ENCODE results near the gene PNMA6E. TPM values are rescaled to one million over a fixed set of nuclear protein-coding genes. Genes with fewer than 3 reads are reported as not detected.

PNMA6E gene
- polyA plus RNA-seq, 5 donors = not detected

GRCh38 chrX:153353416-153353815 lies 47.7 kb downstream of the PNMA6E start:
- no peak for DNase-seq

- DNase-seq = no peak
Measured at GRCh38 chrX:153352858-153353257, 48.3 kb downstream of the PNMA6E start.

- no peak for DNase-seq
Measured at GRCh38 chrX:153351981-153352380, 49.2 kb downstream of the PNMA6E start.

GRCh38 chrX:153349952-153350351 lies 51.2 kb downstream of the PNMA6E start:
- DNase-seq = no peak

GRCh38 chrX:153348421-153348820 lies 52.7 kb downstream of the PNMA6E start:
- DNase-seq = no peak

DNA sequence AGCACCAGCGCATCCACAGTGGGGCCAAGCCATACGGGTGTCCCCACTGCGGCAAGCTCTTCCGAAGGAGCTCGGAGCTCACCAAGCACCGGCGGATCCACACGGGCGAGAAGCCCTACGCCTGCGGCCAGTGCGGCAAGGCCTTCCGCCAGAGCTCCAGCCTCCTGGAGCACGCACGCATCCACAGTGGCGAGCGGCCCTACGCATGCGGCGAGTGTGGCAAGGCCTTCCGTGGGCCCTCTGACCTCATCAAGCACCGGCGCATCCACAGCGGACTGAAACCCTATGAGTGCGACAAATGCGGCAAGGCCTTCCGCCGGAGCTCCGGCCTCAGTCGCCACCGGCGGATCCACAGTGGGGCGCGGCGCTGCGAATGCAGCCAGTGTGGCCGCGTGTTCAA lies 53.6 kb downstream of the PNMA6E start:
- DNase-seq = no peak

Other genes with a start within 250 kb of the PNMA6E start
- not detected for gene MAGEA1, start 222.1 kb downstream of the PNMA6E start, polyA plus RNA-seq (ENCODE audit: insufficient read depth in 1 of 5, insufficient read length in 5 of 5, low replicate concordance in 1 of 5)
- gene PNMA6F, start 79.6 kb downstream of the PNMA6E start, polyA plus RNA-seq (ENCODE audit: insufficient read depth in 1 of 5, insufficient read length in 5 of 5, low replicate concordance in 1 of 5) = not detected
- gene ZNF275, start 67.2 kb downstream of the PNMA6E start, polyA plus RNA-seq (ENCODE audit: insufficient read depth in 1 of 5, insufficient read length in 5 of 5, low replicate concordance in 1 of 5) = 10 to 100 TPM; 14.1 to 17.3 (median 15.2) TPM
- gene ZFP92, start 10.1 kb upstream of the PNMA6E start, polyA plus RNA-seq (ENCODE audit: insufficient read depth in 1 of 5, insufficient read length in 5 of 5, low replicate concordance in 1 of 5) = 1 to 10 TPM in 1 of 5 donors, under 1 TPM in 4; 0.78 to 1.2 (median 0.91) TPM
- gene TREX2, start 44.7 kb upstream of the PNMA6E start, polyA plus RNA-seq (ENCODE audit: insufficient read depth in 1 of 5, insufficient read length in 5 of 5, low replicate concordance in 1 of 5) = 1 to 10 TPM in 1 of 5 donors, under 1 TPM in 4; 0.35 to 1.2 (median 0.76) TPM
- 10 to 100 TPM; 27.1 to 45.0 (median 36.5) TPM for gene HAUS7, start 69.2 kb upstream of the PNMA6E start, polyA plus RNA-seq (ENCODE audit: insufficient read depth in 1 of 5, insufficient read length in 5 of 5, low replicate concordance in 1 of 5)
- 100 to 1,000 TPM; 124 to 242 (median 164) TPM for gene BGN, start 93.6 kb upstream of the PNMA6E start, polyA plus RNA-seq (ENCODE audit: insufficient read depth in 1 of 5, insufficient read length in 5 of 5, low replicate concordance in 1 of 5)
- gene ATP2B3, start 116.3 kb upstream of the PNMA6E start, polyA plus RNA-seq (ENCODE audit: insufficient read depth in 1 of 5, insufficient read length in 5 of 5, low replicate concordance in 1 of 5) = under 1 TPM; 0.17 to 0.43 (median 0.29) TPM
- 10 to 100 TPM; 11.3 to 20.1 (median 12.6) TPM for gene CCNQ, start 197.8 kb upstream of the PNMA6E start, polyA plus RNA-seq (ENCODE audit: insufficient read depth in 1 of 5, insufficient read length in 5 of 5, low replicate concordance in 1 of 5)
- under 1 TPM in 3 of 5 donors, not detected in 2; 0.12 to 0.69 (median 0.45) TPM for gene DUSP9, start 245.9 kb upstream of the PNMA6E start, polyA plus RNA-seq (ENCODE audit: insufficient read depth in 1 of 5, insufficient read length in 5 of 5, low replicate concordance in 1 of 5)

Measured in right lung (tissue), 5 donors.